HEK293 (cell line): ENCODE results near the gene KREMEN1.
A peak's percentile ranks its signal among the peaks of the same experiment; 100 is the strongest.

Experiments
- EGR2 ChIP-seq: fragments of 450-650 bp; formaldehyde crosslinking; IDR thresholded peaks from 2 replicates; pipeline ENCODE4 v1.5.1; 2016; ENCODE audit warnings: low read depth, missing biosample characterization, missing genetic modification characterization
- GLIS1 ChIP-seq: fragments of 450-650 bp; formaldehyde crosslinking; IDR thresholded peaks from 2 replicates; pipeline ENCODE4 v1.5.1; 2016; ENCODE audit warnings: missing biosample characterization, missing genetic modification characterization
- KLF7 ChIP-seq: fragments of 450-650 bp; formaldehyde crosslinking; IDR thresholded peaks from 2 replicates; pipeline ENCODE4 v1.5.1; 2016; ENCODE audit warnings: missing biosample characterization, missing genetic modification characterization, borderline replicate concordance
- KLF8 ChIP-seq: fragments of 450-650 bp; formaldehyde crosslinking; IDR thresholded peaks from 2 replicates; pipeline ENCODE4 v1.5.1; 2016; ENCODE audit warnings: missing biosample characterization, missing genetic modification characterization
- RBAK ChIP-seq: fragments of 450-650 bp; formaldehyde crosslinking; IDR thresholded peaks from 2 replicates; pipeline ENCODE4 v1.5.1; 2016; ENCODE audit warnings: missing biosample characterization, missing genetic modification characterization
- SETDB1 ChIP-seq: IDR thresholded peaks from one replicate; pipeline ENCODE4 v1.6.1; 2017; ENCODE audit warnings: mild to moderate bottlenecking, low read length, moderate library complexity, mixed read lengths; ENCODE audit not compliant: insufficient read length
- YY2 ChIP-seq: fragments of 450-650 bp; formaldehyde crosslinking; IDR thresholded peaks from 2 replicates; pipeline ENCODE4 v1.5.1; 2016; ENCODE audit warnings: missing biosample characterization, missing genetic modification characterization
- ZBTB11 ChIP-seq: fragments of 450-650 bp; formaldehyde crosslinking; conservative IDR thresholded peaks from 2 replicates; pipeline ENCODE4 v1.5.1; 2016; ENCODE audit warnings: low read depth, missing biosample characterization, missing genetic modification characterization
- ZBTB17 ChIP-seq: fragments of 450-650 bp; formaldehyde crosslinking; IDR thresholded peaks from 2 replicates; pipeline ENCODE4 v1.5.1; 2016; ENCODE audit warnings: missing biosample characterization, missing genetic modification characterization
- ZBTB21 ChIP-seq: fragments of 450-650 bp; formaldehyde crosslinking; IDR thresholded peaks from 2 replicates; pipeline ENCODE4 v1.5.1; 2017; ENCODE audit warnings: missing biosample characterization, missing genetic modification characterization
- ZBTB26 ChIP-seq: fragments of 450-650 bp; formaldehyde crosslinking; optimal IDR thresholded peaks from 2 replicates; pipeline ENCODE3; 2016; ENCODE audit warnings: missing biosample characterization, mild to moderate bottlenecking, missing genetic modification characterization
- ZBTB44 ChIP-seq: fragments of 450-650 bp; IDR thresholded peaks from 2 replicates; pipeline ENCODE4 v1.5.1; 2018; ENCODE audit warnings: missing biosample characterization, mild to moderate bottlenecking, missing genetic modification characterization
- ZBTB48 ChIP-seq: fragments of 450-650 bp; formaldehyde crosslinking; IDR thresholded peaks from 2 replicates; pipeline ENCODE4 v1.5.1; 2016; ENCODE audit warnings: missing biosample characterization, missing genetic modification characterization
- ZFP69B ChIP-seq: fragments of 450-650 bp; formaldehyde crosslinking; IDR thresholded peaks from 2 replicates; pipeline ENCODE4 v1.5.1; 2016; ENCODE audit warnings: missing biosample characterization, missing genetic modification characterization
- ZNF157 ChIP-seq: fragments of 450-650 bp; formaldehyde crosslinking; IDR thresholded peaks from 2 replicates; pipeline ENCODE4 v1.5.1; 2016; ENCODE audit warnings: missing biosample characterization, missing genetic modification characterization
- ZNF202 ChIP-seq: fragments of 450-650 bp; formaldehyde crosslinking; IDR thresholded peaks from 2 replicates; pipeline ENCODE4 v1.5.1; 2016; ENCODE audit warnings: missing biosample characterization, missing genetic modification characterization, borderline replicate concordance
- ZNF214 ChIP-seq: fragments of 450-650 bp; formaldehyde crosslinking; IDR thresholded peaks from 2 replicates; pipeline ENCODE4 v1.5.1; 2017; ENCODE audit warnings: missing biosample characterization, mild to moderate bottlenecking, missing genetic modification characterization, borderline replicate concordance
- ZNF221 ChIP-seq: fragments of 450-650 bp; formaldehyde crosslinking; IDR thresholded peaks from 2 replicates; pipeline ENCODE4 v1.5.1; 2017; ENCODE audit warnings: missing biosample characterization, missing genetic modification characterization, borderline replicate concordance
- ZNF248 ChIP-seq: fragments of 450-650 bp; formaldehyde crosslinking; IDR thresholded peaks from 2 replicates; pipeline ENCODE4 v1.5.1; 2017; ENCODE audit warnings: missing biosample characterization, missing genetic modification characterization
- ZNF280D ChIP-seq: fragments of 450-650 bp; formaldehyde crosslinking; IDR thresholded peaks from 2 replicates; pipeline ENCODE4 v1.5.1; 2016; ENCODE audit warnings: missing biosample characterization, missing genetic modification characterization
- ZNF302 ChIP-seq: fragments of 450-650 bp; formaldehyde crosslinking; IDR thresholded peaks from 2 replicates; pipeline ENCODE4 v1.5.1; 2016; ENCODE audit warnings: missing biosample characterization, missing genetic modification characterization, low read depth
- ZNF391 ChIP-seq: fragments of 450-650 bp; formaldehyde crosslinking; IDR thresholded peaks from 2 replicates; pipeline ENCODE4 v1.5.1; 2016; ENCODE audit warnings: low read depth, missing biosample characterization, missing genetic modification characterization, borderline replicate concordance
- ZNF416 ChIP-seq: fragments of 450-650 bp; formaldehyde crosslinking; IDR thresholded peaks from 2 replicates; pipeline ENCODE4 v1.5.1; 2016; ENCODE audit warnings: missing biosample characterization, missing genetic modification characterization
- ZNF510 ChIP-seq: fragments of 450-650 bp; formaldehyde crosslinking; IDR thresholded peaks from 2 replicates; pipeline ENCODE4 v1.5.1; 2018; ENCODE audit warnings: mild to moderate bottlenecking, missing genetic modification characterization, missing biosample characterization; ENCODE audit not compliant: insufficient replicate concordance
- ZNF571 ChIP-seq: fragments of 450-650 bp; formaldehyde crosslinking; IDR thresholded peaks from 2 replicates; pipeline ENCODE4 v1.5.0; 2017; ENCODE audit warnings: missing biosample characterization, missing genetic modification characterization
- ZNF624 ChIP-seq: fragments of 450-650 bp; formaldehyde crosslinking; IDR thresholded peaks from 2 replicates; pipeline ENCODE4 v1.5.1; 2017; ENCODE audit warnings: missing biosample characterization, missing genetic modification characterization
- ZNF664 ChIP-seq: fragments of 450-650 bp; formaldehyde crosslinking; IDR thresholded peaks from 2 replicates; pipeline ENCODE4 v1.5.1; 2016; ENCODE audit warnings: missing biosample characterization, missing genetic modification characterization
- ZNF843 ChIP-seq: fragments of 450-650 bp; formaldehyde crosslinking; IDR thresholded peaks from 2 replicates; pipeline ENCODE4 v1.5.1; 2016; ENCODE audit warnings: missing biosample characterization, missing genetic modification characterization
- TF ChIP-seq, protein P1 (sequence below): fragments of 450-650 bp; formaldehyde crosslinking; IDR thresholded peaks from 2 replicates; pipeline ENCODE4 v1.5.1; 2016; ENCODE audit warnings: missing biosample characterization, missing genetic modification characterization

KREMEN1 gene

DNA sequence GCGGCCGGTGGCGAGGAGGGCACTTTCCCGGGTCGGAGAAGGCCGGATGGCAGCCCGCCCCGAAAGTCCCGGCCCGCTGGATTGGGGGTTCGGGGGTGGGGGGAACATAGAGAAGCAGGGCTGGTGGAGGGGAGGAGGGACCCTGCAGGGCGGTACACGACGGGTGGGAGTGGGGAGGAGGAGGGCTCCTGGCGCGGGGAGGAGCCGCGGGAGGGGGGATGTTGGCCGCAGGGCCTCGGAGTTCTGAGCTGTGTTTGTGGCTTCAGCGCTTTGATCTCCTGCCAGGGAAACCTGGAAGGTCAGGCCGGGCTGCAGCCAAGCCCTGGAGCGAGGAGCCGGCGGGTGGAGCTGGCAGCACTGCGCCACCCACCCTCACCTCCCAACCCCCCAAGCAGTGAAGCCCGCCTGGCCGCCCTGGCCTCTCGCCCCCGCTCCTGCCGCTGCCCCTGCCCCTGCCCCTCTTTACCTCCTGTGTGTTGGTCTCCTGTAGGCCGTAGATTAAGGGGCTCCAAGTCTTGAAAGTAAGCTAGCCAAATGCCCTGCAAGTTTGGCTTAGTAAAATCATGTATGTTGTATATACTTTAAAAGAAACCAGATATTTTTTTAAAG, 42.1 kb upstream of the KREMEN1 start (continued):
- TF ChIP-seq ZBTB11 (tag by site-specific recombination) (peak; percentile 15; the same call in 1 of the 2 replicates), ZNF510 (tag by site-specific recombination) (no peak), GLIS1 (tag by site-specific recombination) (peak; percentile 86), ZBTB17 (tag by site-specific recombination) (peak; percentile 29; the same call in 1 of the 2 replicates), KLF8 (peak; percentile 55), ZNF571 (tag by site-specific recombination) (no peak), ZNF157 (tag by site-specific recombination) (no peak), ZNF302 (no peak), EGR2 (tag by site-specific recombination) (peak; percentile 80), RBAK (tag by site-specific recombination) (no peak), KLF7 (tag by site-specific recombination) (peak; percentile 29; the same call in 1 of the 2 replicates), ZFP69B (tag by site-specific recombination) (peak; percentile 56), ZNF214 (tag by site-specific recombination) (no peak), ZNF416 (no peak), ZNF843 (tag by site-specific recombination) (peak; percentile 53; the same call in 1 of the 2 replicates), ZNF280D (tag by site-specific recombination) (no peak), ZBTB21 (tag by site-specific recombination) (no peak), ZNF664 (no peak), ZBTB26 (tag by site-specific recombination) (peak; percentile 36), ZNF202 (tag by site-specific recombination) (no peak), ZNF624 (tag by site-specific recombination) (no peak), YY2 (tag by site-specific recombination) (no peak), ZNF221 (tag by site-specific recombination) (no peak), ZBTB48 (tag by site-specific recombination) (0 out of 2 replicates have a peak, but pooled peaks have one; percentile 32), ZNF391 (tag by site-specific recombination) (0 out of 2 replicates have a peak, but pooled peaks have one; percentile 16), ZBTB44 (tag by site-specific recombination) (peak; percentile 33; the same call in 1 of the 2 replicates), SETDB1 (no peak), ZNF248 (no peak)
- TF ChIP-seq, protein P1, sequence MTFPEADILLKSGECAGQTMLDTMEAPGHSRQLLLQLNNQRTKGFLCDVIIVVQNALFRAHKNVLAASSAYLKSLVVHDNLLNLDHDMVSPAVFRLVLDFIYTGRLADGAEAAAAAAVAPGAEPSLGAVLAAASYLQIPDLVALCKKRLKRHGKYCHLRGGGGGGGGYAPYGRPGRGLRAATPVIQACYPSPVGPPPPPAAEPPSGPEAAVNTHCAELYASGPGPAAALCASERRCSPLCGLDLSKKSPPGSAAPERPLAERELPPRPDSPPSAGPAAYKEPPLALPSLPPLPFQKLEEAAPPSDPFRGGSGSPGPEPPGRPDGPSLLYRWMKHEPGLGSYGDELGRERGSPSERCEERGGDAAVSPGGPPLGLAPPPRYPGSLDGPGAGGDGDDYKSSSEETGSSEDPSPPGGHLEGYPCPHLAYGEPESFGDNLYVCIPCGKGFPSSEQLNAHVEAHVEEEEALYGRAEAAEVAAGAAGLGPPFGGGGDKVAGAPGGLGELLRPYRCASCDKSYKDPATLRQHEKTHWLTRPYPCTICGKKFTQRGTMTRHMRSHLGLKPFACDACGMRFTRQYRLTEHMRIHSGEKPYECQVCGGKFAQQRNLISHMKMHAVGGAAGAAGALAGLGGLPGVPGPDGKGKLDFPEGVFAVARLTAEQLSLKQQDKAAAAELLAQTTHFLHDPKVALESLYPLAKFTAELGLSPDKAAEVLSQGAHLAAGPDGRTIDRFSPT (tag by site-specific recombination), result peak; percentile 71
